Measurements from ENCODE around the gene TBC1D10A.
A peak's percentile ranks its signal among the peaks of the same experiment; 100 is the strongest.

Gene TBC1D10A

DNA sequence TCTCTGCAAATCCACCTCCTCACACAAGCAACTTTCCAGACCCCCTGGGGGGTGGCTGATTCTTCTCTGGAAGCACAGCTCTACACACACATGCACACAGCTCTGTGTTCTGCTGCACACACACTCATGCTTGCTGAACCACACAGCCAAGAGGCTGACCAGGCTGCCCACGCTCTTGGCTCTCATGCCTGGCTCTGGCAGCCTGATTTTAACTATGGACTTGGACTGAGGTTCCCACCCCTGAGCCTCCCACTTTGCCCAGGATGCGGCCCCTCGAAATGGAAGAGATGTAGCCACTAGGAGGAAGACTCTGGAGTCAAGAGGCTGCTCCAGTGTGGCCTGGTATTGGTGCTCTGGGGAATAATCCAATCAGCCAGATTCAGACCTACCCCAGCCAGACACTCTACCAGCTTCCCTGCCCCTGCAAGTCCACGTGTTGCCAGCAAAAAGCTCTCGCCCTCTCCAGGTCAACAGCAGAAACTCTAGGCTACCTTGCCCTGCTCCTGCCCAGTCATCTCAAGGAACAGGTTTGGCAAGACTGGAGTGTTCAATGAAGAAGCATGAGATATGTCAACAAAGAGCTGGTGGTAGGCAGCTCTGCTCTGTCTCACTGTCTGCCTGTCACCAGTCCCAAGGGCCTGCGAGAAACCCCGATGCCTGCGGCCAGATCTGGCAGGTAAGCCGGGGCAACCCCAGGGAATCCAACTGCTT is 28.6 kb downstream of the TBC1D10A start:
- DNase-seq: no peak

DNA sequence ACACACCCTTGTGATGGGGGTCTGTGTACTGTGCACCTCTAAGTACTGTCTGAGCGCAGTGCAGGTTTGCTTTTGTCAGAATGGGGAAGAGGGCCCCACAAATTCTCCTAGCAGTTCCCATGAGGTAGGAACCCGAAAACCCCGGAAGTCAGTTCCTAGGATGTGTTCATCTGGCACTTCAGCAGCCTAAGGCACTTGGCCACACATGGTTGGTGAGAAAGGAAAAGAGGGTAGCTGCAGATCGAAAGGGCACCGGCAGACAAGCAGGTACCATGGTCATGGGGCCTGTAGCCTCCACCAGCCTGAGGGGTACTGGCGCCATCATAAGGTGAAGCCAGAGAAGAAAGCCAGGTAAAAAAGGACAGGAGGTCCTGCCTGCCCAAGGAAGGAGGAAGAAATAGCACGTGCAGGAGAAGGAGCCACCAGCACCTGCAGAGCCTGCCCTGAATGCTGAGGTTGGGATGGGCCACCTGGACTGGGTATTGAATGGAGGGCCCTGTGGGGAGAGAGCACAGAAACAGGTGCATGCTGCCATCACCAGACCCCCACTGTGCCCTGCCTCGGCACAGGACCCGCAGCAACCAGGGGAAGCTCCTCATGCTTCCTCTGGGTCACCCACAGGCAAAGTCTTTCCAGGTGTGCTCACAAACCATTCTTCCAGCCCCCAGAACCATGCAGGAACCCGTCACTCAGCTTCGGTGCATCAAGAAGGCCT is 29.3 kb downstream of the TBC1D10A start:
- peak; percentile 54 for DNase-seq

DNA sequence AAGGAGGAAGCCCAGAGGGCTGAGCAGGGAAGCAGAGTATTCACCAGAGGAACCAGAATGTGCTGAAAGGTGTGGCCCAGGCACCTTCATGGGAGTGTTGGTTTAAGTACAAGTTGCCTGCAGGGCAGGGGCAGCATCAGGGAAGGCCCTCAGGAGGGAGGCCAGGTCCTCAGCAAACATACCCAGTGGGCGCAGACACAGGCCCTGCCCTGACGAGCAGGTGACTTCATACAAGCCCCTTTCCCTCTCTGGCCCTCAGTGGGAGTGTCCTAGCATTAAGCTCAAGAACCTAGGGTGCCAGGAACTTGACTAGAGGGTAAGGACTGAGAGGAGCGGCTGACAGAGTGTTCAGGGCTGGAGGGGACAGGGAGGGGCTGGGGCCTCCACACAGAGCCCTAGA is 29.9 kb downstream of the TBC1D10A start:
- DNase-seq: peak; percentile 58

DNA sequence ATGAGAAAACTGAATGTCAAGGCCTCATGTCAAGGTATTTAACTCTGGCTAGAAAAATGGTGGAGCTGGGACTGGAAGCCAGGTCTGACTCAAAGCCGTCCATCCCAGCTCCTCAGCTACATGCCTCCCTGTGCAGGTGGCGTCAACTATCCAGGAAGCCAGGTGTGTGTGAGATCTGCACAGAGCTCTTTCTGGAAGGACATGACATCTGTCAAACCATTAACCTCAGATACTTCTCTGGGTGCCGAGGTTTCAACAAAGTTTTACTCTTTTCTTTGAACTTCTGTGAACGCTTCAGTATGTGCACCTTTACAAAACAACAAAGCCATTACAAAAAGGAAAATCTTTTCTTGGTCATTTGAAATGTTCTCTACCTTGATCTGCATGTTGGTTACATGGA is 30.4 kb downstream of the TBC1D10A start:
- no peak for DNase-seq

DNA sequence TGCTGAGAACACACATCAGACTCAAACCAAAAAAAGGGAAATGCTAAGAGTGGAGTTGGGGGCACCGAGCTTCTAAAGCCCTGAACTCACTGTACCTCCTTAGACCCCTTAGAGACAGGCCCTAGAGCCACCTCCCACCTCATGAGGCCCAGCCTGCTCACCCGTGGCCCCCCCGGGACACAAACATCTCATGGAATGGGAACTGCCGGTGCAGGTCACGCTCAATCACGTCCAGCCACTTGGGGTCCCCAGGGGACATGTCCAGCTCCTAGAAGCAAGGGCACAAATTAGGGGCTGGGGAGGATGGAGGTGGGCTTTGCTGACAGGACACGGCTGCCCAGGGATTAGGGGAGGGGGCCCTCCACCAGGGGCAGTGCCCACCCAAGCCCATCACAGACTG is 31.2 kb downstream of the TBC1D10A start:
- no peak for DNase-seq

DNA sequence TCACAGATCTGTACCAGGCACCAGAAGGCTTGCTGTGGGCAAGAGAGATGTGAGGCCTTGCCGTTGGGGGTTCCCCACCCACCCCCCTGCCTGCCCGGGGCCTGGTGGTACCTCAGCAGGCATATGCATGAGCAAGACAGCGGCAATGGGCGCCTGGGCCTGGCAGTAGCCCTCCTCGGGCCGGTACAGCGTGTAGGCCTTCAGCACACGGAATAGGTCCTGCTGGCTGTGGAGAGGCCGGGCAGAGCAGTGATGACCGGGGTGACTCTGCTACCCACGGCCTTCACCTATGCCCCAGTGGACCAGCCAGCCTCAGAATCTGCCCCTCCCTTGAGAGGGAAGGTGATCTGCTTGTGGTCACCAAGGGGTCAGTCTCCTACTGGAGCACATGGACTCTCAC is 31.9 kb downstream of the TBC1D10A start:
- DNase-seq: no peak

DNA sequence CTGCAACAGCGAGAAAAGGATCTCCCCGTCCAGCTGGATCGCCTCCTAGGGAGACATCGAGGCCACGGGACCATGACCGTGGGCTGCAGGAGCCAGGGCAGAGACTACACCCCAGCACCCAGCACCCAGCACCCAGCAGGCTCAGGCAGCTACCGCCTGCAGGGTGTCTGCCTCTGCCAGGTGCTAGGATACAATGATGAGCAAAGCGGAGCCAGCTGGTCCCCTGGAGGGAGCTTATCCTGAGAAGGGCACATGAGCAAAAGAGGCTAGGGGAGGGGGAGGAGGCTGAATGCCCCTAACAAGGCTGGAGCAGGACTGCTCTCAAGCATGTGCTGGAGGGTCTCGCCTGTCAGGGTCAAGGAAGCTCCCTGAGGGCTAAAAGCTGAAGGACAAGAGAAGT is 32.7 kb downstream of the TBC1D10A start:
- no peak for DNase-seq

DNA sequence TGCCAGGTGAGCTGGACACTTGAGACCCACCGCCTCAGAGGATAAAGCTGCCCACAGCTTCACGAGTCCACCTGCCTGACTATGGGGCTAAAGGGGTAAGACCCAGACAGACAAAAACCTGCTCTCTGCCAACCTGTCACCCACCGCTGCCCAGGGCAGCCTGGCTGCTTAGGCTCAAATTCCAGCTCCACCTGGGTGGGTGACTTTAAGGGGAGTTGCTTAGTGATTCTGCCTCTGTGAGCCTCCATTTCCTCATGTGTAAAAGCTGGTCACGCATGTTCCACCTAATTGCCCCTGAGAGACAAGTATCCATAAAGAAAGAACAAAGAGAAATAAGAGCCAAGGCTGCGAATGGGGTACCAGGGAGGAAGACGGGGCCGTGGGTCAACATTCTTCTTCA is 33.7 kb downstream of the TBC1D10A start:
- no peak for DNase-seq

DNA sequence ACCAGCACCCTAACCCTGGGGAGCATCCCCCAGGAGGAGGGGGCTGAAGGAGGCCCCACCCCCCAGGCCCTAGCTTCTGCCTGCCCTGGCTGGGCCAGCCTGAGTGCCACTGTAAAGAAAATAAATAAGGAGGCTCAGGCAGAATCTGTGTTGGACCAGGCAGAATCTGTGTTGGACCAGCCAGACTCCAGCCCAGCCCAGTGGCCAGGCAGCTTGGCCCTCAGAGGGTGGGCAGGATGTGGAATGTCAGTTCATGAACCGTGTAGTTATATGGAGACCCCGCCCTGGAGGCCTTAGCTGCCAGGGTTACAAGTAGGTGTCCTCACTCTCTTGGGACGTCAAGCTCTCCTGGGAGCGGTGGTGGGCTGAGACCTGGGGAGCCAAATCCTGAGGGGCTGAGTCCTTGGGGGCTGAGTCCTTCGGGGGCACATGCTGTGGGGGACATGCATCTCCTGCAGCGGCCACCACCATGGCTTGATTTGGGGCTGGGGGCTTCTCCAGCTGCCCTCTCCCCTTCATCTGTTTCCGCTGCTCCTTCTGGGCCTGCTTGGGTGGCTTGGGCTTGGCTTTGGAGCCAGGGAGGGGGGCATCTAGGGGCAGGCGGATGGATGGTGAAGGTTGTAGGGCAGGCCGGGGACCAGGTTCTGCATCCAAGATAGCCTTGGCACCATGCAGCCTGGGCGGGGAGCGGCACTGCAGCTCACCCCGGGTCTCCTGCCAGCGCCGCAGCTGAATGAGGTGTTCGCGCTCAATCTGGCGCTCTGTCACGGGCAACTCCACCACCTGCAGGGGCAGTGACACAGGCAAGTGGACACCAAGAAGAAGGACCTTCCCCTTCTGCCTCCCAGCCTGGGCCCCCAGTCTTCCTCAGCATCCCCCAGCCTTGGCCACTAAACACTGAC is 34.4 kb downstream of the TBC1D10A start:
- DNase-seq: no peak

DNA sequence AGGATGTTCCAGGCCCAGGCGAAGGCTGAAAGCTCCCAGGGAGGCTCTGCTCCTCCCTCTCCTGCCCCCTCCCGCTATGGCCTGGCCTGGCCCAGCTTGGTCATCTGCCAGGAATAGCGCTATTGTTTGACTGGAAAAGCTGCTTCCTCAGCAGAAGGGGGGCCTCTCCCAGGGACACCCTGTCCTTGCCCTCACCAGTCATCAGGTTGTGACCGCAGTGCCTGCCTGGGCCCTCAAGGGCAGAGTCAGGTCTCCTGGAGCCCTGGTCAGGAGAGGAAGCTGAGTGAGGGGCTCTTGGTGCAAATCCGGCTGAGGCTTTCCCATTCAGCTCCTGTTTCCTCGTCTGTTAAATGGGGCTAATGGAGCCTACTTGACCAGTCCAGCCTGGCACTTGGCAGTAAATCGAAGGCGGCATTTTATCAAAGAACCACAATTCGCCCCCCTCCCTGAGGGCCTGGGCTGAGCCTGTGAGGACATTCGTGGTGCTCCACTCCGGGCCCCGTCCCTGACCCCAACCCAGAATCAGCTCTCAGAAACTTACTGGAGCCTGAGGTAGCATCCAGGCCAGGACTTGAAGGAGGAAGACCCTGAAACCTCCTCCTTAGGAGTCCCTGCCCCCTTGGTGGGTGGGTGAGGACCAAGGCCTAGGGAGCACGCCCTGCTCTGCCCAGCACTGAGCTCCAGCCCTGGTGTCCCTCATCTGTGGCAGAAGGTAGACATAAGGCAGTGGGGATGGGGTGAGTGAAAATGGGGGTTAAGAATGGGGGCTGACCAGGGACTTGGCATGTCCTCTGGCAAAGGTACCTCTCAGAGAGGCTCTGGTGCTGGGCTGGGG is 35.5 kb downstream of the TBC1D10A start:
- DNase-seq: no peak

DNA sequence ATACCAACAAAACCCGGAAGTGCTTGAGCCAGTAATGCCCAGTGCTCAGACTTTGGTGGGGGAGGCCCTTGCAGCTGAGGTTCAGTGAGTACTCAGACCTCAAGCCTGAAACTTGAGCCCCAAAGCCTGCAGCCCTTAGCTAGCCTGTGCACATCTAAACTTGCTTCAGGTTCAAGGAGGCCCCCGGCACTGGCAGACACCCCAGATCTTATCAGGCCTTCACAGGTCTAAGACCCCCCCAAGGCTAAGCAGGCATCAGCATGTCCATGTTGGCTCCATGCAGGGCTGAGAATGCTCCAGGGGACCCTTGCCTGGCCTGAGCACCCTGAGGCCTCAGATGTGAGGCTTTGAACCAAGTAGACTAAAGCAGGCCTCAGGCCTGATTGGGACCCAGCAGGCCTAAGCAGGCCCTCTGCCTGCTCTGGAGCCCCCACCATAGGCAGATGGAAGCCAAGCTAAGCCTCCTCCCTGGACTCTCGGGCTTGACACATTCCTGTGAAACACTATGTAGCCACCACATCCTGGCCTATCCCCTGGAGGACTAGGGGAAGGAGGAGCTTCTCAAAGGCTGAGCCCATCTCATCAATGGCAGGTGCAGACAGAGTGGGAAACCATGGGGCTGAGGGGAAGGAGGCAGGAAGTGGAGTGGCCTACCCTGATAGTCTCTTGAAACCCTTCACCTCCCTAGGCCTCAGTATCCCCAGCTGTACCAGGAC is 36.2 kb downstream of the TBC1D10A start:
- DNase-seq: no peak

DNA sequence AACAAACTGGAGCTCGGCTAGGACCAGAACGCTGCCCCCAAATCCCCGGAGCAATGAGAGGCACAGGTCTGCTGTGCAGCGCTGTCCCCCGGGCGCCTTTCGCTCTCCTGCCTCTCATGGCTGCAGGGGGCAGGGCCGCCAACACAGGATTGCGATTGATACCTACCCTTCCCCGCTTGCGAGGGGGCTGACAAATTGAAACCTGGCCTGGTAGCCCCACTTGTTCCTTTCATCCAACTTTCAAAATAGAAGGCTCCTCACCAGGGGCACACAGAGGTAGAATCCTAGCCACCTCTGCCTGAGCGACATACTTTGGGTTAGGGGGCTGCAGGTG is 36.8 kb downstream of the TBC1D10A start:
- DNase-seq: no peak

DNA sequence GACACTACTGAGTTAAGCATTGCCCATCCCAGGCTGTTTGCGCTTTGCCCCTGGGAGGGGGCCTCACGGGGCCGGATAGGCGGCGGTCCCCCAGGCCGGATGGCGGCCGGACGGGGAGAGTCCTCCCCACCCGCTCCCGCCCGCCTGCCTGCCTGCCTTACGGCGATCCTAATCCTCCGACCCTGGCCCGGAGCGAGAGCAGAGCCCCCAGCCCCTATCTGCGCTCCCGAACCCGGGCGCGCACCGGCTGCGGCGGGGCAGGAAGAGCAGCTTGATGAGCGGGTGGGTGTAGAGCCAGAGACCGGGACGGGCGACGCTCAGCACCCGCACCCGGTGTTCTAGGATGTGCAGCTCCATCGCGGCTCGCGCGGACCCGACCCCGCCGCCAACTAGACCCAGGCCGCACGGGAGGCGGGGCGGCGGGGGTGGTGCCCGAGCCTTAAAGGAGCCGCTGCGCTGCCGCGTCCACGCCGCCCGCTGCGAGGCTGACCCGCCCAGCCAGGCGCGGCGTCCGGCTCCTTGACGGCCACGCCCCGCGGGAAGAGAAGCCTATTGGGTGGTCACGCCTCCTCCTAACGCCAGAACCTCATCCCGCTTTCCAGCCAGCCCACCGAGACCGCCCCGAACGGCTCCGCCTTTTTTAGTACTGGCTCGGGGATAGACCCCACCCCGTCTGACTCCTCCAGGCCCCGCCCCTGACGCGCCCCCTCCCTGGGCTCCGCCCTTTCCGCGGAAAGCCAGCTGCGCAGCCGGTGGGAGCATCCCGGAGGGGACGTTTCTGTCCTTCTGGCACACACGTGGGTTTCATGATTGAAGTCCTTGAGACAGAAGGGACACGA is 37.4 kb downstream of the TBC1D10A start, which contains the start of gene CASTOR1:
TSS of gene CASTOR1 (minus strand) at position 365 of the 839 bp plus-strand sequence. CDS start at position 357, 8 bp downstream.
- DNase-seq: peak; percentile 96

DNA sequence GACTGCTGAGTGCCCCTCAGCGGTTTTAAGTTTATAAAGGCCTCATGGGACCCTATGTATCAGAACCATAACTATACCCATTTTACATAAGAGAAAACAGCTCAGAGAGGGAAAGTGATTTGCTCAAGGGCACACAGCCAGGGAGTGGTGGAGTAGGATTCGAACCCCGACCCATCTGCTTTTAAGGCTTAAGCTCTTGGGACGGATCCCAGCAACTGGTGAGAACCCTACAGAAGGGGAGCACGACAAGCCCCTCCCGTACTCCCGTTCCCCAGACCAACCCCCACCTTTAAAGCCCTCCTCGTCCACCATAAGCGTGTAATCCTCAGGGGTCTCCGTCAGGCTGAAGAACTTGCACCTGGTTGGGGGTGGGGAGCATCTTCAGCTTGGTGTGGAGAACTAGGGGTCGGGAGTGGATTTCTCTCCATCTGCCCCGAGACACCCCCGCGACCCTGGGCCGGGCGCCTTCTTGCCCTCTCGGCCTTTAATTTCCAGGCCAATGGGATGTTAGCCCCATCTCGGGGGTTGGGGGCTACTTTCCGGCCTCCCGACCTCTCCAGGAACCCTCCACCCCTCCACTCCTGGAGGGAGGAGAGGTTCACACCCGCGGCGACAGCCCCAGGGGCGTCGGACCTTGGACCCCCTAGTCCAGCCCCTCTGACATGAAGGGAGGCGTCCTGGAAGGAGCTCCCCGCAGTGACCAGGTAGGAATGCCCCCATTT is 38.2 kb downstream of the TBC1D10A start:
- no peak for DNase-seq

DNA sequence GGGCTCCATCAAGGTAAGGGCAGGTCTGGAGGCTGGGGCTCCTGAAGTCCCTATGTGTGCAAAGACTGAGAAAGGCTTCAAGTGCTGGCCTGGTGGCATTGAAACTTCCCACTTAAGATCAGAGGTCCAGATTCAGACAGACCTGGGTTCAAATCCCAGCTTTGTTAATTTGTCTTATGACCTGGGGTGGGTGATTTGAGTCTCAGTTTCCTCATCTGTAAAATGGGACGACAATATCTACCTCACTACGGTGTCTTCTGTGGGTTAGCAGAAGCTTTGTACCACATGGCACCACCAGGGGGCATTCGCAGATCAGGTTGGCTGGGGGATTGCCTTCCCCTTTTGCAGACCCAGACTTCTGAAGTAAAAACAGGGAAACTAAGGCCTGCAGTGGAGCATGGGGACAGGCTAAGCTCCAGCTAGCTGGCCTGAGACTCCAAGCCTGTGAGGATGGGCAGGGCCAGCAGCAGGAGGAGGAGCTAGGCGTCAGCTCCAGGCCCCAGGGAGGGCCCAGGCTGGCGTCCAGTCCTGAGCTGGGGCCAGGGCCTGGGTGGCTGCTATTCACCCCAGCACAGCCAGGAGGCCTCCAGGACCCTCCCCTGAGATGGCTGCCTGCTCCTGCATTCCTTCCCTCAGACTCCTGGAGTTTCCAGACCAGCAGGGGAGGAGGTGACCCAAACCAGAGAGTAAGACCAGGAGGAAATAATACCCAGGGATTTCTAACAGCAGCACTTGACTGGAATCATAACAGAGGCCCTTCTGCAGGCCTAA is 38.9 kb downstream of the TBC1D10A start:
- peak; percentile 95 for DNase-seq

DNA sequence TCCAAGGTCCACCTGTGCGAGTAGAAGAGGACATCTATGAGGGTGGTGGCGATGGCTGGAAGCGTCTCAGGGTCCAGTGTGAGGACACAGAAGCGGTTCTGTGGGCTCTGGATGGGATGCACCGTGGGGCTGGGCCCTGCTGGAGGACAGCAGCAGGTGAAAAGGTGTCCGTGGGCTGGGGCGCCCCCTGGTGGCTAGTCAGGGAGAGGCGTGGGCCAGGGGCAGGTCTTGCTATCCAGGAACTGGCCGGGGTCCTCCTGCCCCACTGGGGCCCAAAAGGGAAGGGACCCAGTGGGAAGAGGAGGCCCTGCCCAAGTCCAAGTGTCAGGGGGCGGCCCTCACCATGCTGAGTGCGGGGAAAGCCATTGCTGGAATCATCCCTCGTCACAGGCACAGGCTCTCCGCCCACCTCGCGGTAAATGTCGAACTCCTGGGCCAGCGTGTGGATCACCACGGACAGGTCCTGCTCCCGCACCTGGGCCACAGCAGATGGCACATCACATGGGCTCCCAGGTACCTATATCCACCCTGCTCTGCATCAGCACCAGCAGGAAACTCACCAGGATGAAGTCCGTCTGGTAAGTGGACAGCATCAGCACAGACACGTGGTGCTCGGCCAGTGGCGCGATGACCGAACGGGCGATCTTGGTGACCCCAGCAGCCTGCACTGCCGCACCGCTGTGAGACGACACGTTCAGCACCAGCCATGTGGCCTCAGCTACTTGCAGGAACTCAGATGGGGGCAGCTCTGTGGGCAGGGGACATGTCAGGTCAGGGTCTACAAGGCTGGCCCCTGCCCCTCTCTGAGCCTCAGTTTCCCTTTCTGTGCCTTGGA is 39.7 kb downstream of the TBC1D10A start:
- peak; percentile 96 for DNase-seq

DNA sequence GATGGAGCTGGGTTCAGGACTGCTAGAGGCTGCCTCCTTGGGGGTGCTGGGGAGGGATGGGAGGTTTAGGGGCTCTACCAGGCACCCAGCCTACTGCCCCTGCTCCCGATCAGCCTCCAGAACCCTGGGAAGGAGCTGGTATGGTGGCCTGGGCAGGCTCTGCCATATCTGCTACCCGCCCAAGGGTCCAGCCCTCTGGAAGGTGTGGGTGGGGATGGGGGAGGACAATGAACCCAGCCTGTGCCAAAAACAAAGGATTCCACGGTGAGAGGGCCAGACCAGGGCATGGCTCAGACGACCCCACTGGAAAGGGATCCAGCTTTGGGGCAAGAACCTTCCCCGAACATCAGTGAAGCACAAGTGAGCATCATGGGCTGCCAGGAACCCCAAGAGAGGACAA is 40.4 kb downstream of the TBC1D10A start:
- no peak for DNase-seq

DNA sequence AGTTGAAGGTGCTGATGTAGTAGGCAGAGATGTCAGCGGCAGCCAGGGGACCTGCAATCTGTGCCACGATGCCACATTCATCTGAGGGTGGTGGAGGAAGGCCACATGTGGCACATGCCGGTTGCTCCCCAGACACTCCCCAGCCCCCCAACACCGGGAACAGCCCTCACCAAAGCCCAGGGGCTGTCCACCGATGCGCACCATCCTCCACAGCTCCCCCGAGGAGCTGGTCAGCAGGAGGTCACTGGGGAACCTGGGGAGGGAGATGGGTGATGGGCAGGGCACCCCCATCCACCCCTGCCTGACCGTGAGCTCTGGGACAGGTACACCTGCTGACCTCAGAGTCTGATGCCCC is 40.9 kb downstream of the TBC1D10A start:
- DNase-seq: no peak
